ENCODE data around the gene ESPL1. TPM values are rescaled to one million over a fixed set of nuclear protein-coding genes. Genes with fewer than 3 reads are reported as not detected.

ESPL1 gene
- total RNA-seq, 1 experiment from 2014 or later: 61.4 TPM

DNA sequence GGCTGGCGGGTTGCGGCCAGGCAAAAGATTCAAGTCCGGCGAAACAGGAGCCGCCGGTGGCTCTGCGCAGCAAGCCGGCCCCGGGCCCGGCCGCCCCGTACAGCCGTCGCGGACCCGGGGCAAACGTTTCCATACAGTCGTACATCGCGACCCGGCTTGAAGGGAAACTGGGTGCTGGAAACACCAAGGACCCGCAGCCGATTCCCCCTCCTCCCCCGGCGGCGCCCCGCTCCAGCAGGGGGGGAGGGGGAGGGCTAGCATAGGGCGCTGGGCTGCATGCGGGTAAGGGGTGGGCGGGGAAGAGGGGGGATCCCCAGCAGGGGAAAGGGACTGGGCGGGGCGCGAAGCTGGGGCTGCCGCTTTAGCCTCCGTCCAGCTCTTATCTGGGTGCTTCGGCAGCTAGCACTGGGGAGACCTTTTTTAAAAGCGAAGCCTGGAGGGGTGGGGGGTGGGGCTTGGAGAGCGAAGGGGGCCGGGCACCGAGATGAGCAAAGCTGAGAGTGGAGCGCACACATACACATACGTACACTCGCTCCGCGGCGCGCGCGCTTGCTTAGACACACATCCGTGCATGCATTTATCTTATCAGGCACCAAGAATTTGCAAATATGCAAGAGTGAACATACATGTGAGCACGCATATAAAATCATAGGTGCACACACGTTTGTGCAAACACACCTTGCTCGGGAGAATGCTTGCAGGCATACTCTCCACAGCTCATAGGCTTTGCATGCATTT, 48.0 kb upstream of the ESPL1 start (continued):
- TF ChIP-seq ESRRA (CRISPR knock-in tag; IDR thresholded peaks at IDR 0.05; ENCODE audit: borderline replicate concordance) (no peak), ZBTB21 (CRISPR knock-in tag; IDR thresholded peaks at IDR 0.05; ENCODE audit: borderline replicate concordance) (0 out of 2 replicates have a peak, but pooled peaks have one; percentile 44)
- TF ChIP-seq, protein P1, sequence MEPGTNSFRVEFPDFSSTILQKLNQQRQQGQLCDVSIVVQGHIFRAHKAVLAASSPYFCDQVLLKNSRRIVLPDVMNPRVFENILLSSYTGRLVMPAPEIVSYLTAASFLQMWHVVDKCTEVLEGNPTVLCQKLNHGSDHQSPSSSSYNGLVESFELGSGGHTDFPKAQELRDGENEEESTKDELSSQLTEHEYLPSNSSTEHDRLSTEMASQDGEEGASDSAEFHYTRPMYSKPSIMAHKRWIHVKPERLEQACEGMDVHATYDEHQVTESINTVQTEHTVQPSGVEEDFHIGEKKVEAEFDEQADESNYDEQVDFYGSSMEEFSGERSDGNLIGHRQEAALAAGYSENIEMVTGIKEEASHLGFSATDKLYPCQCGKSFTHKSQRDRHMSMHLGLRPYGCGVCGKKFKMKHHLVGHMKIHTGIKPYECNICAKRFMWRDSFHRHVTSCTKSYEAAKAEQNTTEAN (CRISPR knock-in tag; IDR thresholded peaks at IDR 0.05): peak; percentile 17; the same call in 1 of the 2 replicates
- TF ChIP-seq, protein P2, sequence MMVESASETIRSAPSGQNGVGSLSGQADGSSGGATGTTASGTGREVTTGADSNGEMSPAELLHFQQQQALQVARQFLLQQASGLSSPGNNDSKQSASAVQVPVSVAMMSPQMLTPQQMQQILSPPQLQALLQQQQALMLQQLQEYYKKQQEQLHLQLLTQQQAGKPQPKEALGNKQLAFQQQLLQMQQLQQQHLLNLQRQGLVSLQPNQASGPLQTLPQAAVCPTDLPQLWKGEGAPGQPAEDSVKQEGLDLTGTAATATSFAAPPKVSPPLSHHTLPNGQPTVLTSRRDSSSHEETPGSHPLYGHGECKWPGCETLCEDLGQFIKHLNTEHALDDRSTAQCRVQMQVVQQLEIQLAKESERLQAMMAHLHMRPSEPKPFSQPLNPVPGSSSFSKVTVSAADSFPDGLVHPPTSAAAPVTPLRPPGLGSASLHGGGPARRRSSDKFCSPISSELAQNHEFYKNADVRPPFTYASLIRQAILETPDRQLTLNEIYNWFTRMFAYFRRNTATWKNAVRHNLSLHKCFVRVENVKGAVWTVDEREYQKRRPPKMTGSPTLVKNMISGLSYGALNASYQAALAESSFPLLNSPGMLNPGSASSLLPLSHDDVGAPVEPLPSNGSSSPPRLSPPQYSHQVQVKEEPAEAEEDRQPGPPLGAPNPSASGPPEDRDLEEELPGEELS (CRISPR knock-in tag; IDR thresholded peaks at IDR 0.05): no peak

DNA sequence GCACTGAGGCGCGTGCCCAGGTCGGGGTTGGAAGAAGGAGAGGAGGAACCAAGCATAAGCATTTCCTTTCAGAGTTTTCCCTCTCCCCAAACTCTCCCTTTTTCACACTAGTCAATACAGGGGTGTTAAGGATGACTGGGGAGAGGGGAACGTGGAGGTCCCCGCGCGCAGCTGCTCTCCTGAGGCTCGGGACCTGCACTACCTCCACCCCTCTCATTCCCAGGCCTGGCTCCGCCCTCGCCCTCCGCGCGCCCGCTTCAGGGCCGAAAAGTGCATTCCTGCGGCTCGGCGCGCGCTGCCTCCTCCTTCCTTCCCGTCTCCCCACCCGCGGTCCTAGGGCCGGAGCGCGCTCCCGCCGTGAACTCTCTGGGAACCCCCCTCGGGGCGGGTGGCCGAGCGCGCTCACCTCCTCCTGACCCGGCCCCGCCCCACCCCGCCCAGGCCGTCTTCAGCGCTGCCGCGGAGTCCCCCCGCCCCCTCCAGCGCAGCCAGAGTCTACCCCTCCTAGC, 47.4 kb upstream of the ESPL1 start:
- peak overlapping the region; percentile 98 for H3K27ac Mint-ChIP-seq
- POLR2A ChIA-PET: interaction anchor here (0.9 to 2.4 kb wide), 6 partner anchors 10 to 40 kb away, joined by 3 to 7 read pairs (median 6); partner anchors contain the start of genes CSAD and ZNF740
- peaks cover 7% of the 10 kb centered on the region; the same call in 1 of the 2 replicates for H3K27me3 Mint-ChIP-seq (ENCODE audit: low read depth)
- H3K9me3 Mint-ChIP-seq: no peaks in the 10 kb centered on the region
- CTCF ChIA-PET: interaction anchor here (0.6 to 2.7 kb wide), 20 partner anchors 8 to 201 kb away, joined by 3 to 15 read pairs (median 7); partner anchors contain the start of genes ESPL1, PFDN5 and SP1
- peak; percentile 84; the same call in 1 of the 2 replicates for TF ChIP-seq TEAD1 (CRISPR knock-in tag; IDR thresholded peaks at IDR 0.05)
- TF ChIP-seq NFYB (CRISPR knock-in tag; conservative IDR thresholded peaks at IDR 0.05; ENCODE audit: low read depth): no peak
- TF ChIP-seq SMAD4 (CRISPR knock-in tag; IDR thresholded peaks at IDR 0.05): 0 out of 2 replicates have a peak, but pooled peaks have one; percentile 57
- TF ChIP-seq SP1 (CRISPR knock-in tag; conservative IDR thresholded peaks at IDR 0.05): peak; percentile 56; the same call in 1 of the 2 replicates
- TF ChIP-seq, protein P3, sequence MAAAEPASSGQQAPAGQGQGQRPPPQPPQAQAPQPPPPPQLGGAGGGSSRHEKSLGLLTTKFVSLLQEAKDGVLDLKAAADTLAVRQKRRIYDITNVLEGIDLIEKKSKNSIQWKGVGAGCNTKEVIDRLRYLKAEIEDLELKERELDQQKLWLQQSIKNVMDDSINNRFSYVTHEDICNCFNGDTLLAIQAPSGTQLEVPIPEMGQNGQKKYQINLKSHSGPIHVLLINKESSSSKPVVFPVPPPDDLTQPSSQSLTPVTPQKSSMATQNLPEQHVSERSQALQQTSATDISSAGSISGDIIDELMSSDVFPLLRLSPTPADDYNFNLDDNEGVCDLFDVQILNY (CRISPR knock-in tag; IDR thresholded peaks at IDR 0.05): peak; percentile 82
- TF ChIP-seq, protein P1 (CRISPR knock-in tag; IDR thresholded peaks at IDR 0.05): 0 out of 2 replicates have a peak, but pooled peaks have one; percentile 8
- TF ChIP-seq ZBTB21 (CRISPR knock-in tag; IDR thresholded peaks at IDR 0.05; ENCODE audit: borderline replicate concordance): no peak
- TF ChIP-seq, protein P4, sequence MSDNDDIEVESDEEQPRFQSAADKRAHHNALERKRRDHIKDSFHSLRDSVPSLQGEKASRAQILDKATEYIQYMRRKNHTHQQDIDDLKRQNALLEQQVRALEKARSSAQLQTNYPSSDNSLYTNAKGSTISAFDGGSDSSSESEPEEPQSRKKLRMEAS (CRISPR knock-in tag; IDR thresholded peaks at IDR 0.05): peak; percentile 58; the same call in 1 of the 2 replicates
- TF ChIP-seq CREM (CRISPR knock-in tag; IDR thresholded peaks at IDR 0.05): peak; percentile 55; the same call in 1 of the 2 replicates
- no peak for TF ChIP-seq JUN (CRISPR knock-in tag; IDR thresholded peaks at IDR 0.05)
- TF ChIP-seq ZNF219 (CRISPR knock-in tag; IDR thresholded peaks at IDR 0.05; ENCODE audit: borderline replicate concordance): peak; percentile 43; the same call in 1 of the 2 replicates
- TF ChIP-seq ZNF263 (CRISPR knock-in tag; IDR thresholded peaks at IDR 0.05; ENCODE audit: low read depth): no peak
- TF ChIP-seq NFATC4 (CRISPR knock-in tag; IDR thresholded peaks at IDR 0.05): peak; percentile 43; the same call in 1 of the 2 replicates
- TF ChIP-seq, protein P5, sequence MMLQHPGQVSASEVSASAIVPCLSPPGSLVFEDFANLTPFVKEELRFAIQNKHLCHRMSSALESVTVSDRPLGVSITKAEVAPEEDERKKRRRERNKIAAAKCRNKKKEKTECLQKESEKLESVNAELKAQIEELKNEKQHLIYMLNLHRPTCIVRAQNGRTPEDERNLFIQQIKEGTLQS (CRISPR knock-in tag; conservative IDR thresholded peaks at IDR 0.05): no peak
- TF ChIP-seq, protein P6, sequence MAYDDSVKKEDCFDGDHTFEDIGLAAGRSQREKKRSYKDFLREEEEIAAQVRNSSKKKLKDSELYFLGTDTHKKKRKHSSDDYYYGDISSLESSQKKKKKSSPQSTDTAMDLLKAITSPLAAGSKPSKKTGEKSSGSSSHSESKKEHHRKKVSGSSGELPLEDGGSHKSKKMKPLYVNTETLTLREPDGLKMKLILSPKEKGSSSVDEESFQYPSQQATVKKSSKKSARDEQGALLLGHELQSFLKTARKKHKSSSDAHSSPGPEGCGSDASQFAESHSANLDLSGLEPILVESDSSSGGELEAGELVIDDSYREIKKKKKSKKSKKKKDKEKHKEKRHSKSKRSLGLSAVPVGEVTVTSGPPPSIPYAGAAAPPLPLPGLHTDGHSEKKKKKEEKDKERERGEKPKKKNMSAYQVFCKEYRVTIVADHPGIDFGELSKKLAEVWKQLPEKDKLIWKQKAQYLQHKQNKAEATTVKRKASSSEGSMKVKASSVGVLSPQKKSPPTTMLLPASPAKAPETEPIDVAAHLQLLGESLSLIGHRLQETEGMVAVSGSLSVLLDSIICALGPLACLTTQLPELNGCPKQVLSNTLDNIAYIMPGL (CRISPR knock-in tag; IDR thresholded peaks at IDR 0.05): peak; percentile 14; the same call in 1 of the 2 replicates
- TF ChIP-seq TEAD4 (CRISPR knock-in tag; IDR thresholded peaks at IDR 0.05): peak; percentile 48; the same call in 1 of the 2 replicates
- TF ChIP-seq, protein P7, sequence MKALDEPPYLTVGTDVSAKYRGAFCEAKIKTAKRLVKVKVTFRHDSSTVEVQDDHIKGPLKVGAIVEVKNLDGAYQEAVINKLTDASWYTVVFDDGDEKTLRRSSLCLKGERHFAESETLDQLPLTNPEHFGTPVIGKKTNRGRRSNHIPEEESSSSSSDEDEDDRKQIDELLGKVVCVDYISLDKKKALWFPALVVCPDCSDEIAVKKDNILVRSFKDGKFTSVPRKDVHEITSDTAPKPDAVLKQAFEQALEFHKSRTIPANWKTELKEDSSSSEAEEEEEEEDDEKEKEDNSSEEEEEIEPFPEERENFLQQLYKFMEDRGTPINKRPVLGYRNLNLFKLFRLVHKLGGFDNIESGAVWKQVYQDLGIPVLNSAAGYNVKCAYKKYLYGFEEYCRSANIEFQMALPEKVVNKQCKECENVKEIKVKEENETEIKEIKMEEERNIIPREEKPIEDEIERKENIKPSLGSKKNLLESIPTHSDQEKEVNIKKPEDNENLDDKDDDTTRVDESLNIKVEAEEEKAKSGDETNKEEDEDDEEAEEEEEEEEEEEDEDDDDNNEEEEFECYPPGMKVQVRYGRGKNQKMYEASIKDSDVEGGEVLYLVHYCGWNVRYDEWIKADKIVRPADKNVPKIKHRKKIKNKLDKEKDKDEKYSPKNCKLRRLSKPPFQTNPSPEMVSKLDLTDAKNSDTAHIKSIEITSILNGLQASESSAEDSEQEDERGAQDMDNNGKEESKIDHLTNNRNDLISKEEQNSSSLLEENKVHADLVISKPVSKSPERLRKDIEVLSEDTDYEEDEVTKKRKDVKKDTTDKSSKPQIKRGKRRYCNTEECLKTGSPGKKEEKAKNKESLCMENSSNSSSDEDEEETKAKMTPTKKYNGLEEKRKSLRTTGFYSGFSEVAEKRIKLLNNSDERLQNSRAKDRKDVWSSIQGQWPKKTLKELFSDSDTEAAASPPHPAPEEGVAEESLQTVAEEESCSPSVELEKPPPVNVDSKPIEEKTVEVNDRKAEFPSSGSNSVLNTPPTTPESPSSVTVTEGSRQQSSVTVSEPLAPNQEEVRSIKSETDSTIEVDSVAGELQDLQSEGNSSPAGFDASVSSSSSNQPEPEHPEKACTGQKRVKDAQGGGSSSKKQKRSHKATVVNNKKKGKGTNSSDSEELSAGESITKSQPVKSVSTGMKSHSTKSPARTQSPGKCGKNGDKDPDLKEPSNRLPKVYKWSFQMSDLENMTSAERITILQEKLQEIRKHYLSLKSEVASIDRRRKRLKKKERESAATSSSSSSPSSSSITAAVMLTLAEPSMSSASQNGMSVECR (CRISPR knock-in tag; IDR thresholded peaks at IDR 0.05; ENCODE audit: borderline replicate concordance): peak; percentile 78; the same call in 1 of the 2 replicates
- ATAC-seq (peak; percentile 38), DNase-seq (ENCODE audit: low spot score) (peak; percentile 94)
- H3K4me1 Mint-ChIP-seq: peaks cover 75% of the 10 kb centered on the region
- peak overlapping the region; percentile 90 for H3K4me3 Mint-ChIP-seq
- H3K36me3 Mint-ChIP-seq: no peaks in the 10 kb centered on the region

Measured in WTC11 (cell line).